GM23338 (cell line): ENCODE results near the gene AMBP. TPM values are rescaled to one million over a fixed set of nuclear protein-coding genes. Genes with fewer than 3 reads are reported as not detected.

ENCODE experiments used
- ATAC-seq: fragments of 200-7000 bp; cut with Tn5 transposase; 3 replicates; pipeline ENCODE4 v1.9.1; 2020
- DNase-seq: peaks from one replicate; pipeline ENCODE4 v3.0.0-alpha.2; 2015; ENCODE audit warnings: low spot score
- H2AFZ ChIP-seq: fragments of 200-600 bp; sonication (generic); 2 replicates; pipeline ENCODE4 v1.8.0; 2016; ENCODE audit warnings: antibody characterized with exemption, mild to moderate bottlenecking, moderate library complexity
- H3F3A ChIP-seq: fragments of 200-600 bp; sonication (generic); replicated peaks from 2 replicates; pipeline ENCODE4 v1.8.0; 2017; ENCODE audit warnings: antibody characterized with exemption, mixed run types, low read depth
- H3K27ac ChIP-seq: fragments of 200-600 bp; sonication (generic); 2 replicates; pipeline ENCODE4 v1.6.1; 2016; ENCODE audit warnings: low read depth
- H3K27me3 ChIP-seq: fragments of 200-600 bp; sonication (generic); 2 replicates; pipeline ENCODE4 v1.8.0; 2016; ENCODE audit warnings: mild to moderate bottlenecking, mixed run types, moderate library complexity; ENCODE audit not compliant: insufficient read depth
- H3K36me3 ChIP-seq: fragments of 200-600 bp; sonication (generic); 2 replicates; pipeline ENCODE4 v1.8.0; 2016; ENCODE audit warnings: mild to moderate bottlenecking; ENCODE audit not compliant: insufficient read depth
- H3K4me1 ChIP-seq: fragments of 200-600 bp; sonication (generic); 2 replicates; pipeline ENCODE4 v1.8.0; 2016; ENCODE audit warnings: mild to moderate bottlenecking, moderate library complexity; ENCODE audit not compliant: insufficient read depth
- H3K4me2 ChIP-seq: fragments of 200-600 bp; sonication (generic); 2 replicates; pipeline ENCODE4 v1.7.1; 2017; ENCODE audit warnings: mixed run types
- H3K4me3 ChIP-seq: fragments of 200-600 bp; sonication (generic); 2 replicates; pipeline ENCODE4 v1.6.1; 2016; ENCODE audit warnings: mixed run types
- H3K79me2 ChIP-seq: fragments of 200-600 bp; sonication (generic); replicated peaks from 2 replicates; pipeline ENCODE4 v1.8.0; 2017; ENCODE audit warnings: mild to moderate bottlenecking; ENCODE audit not compliant: insufficient read depth
- H3K9me2 ChIP-seq: fragments of 200-600 bp; sonication (generic); 2 replicates; pipeline ENCODE4 v1.8.0; 2017; ENCODE audit not compliant: insufficient read depth
- H4K20me1 ChIP-seq: fragments of 200-600 bp; sonication (generic); replicated peaks from 2 replicates; pipeline ENCODE4 v1.8.0; 2017; ENCODE audit warnings: mild to moderate bottlenecking; ENCODE audit not compliant: insufficient read depth
- H3K27ac Mint-ChIP-seq: 2 replicates; pipeline ENCODE4 v1.8.0; 2020; ENCODE audit warnings: inconsistent platforms, mild to moderate bottlenecking, moderate library complexity, mixed read lengths
- H3K27me3 Mint-ChIP-seq: 3 replicates; pipeline ENCODE4 v1.8.0; 2022; ENCODE audit warnings: low read depth, mild to moderate bottlenecking, moderate library complexity, mixed read lengths, inconsistent platforms; ENCODE audit not compliant: insufficient read depth, poor library complexity
- H3K36me3 Mint-ChIP-seq: 3 replicates; pipeline ENCODE4 v1.8.0; 2021; ENCODE audit warnings: low read depth, mild to moderate bottlenecking, inconsistent platforms, moderate library complexity, mixed read lengths
- H3K4me1 Mint-ChIP-seq: 3 replicates; pipeline ENCODE4 v1.8.0; 2020; ENCODE audit warnings: mild to moderate bottlenecking, inconsistent platforms, mixed read lengths
- H3K4me3 Mint-ChIP-seq: 3 replicates; pipeline ENCODE4 v1.8.0; 2021; ENCODE audit warnings: moderate library complexity, mild to moderate bottlenecking, inconsistent platforms, mixed read lengths
- H3K9me3 Mint-ChIP-seq: 3 replicates; pipeline ENCODE4 v1.8.0; 2020; ENCODE audit warnings: moderate library complexity, mild to moderate bottlenecking, inconsistent platforms, mixed read lengths
- CREB1 ChIP-seq: fragments of 250-450 bp; sonication (Bioruptor Pico); IDR thresholded peaks from 2 replicates; pipeline ENCODE4 v1.5.0; 2020; ENCODE audit warnings: low read depth, mild to moderate bottlenecking, moderate library complexity
- CTCF ChIP-seq, 2 experiments: fragments of 200-600 bp in 1 of 2; sonication (generic) in 1 of 2; conservative IDR thresholded peaks; 2 replicates each; pipeline versions ENCODE4 v1.5.1 to v1.6.1; 2016 to 2017; ENCODE audit warnings: antibody characterized with exemption in 2 of 2, low read depth in 2 of 2, mild to moderate bottlenecking in 2 of 2, moderate library complexity in 1 of 2
- ETS1 ChIP-seq: IDR thresholded peaks from 2 replicates; pipeline ENCODE4 v1.6.1; 2016; ENCODE audit warnings: antibody characterized with exemption
- EZH2 ChIP-seq: fragments of 200-600 bp; sonication (generic); IDR thresholded peaks from one replicate; pipeline ENCODE4 v1.8.0; 2017; ENCODE audit warnings: antibody characterized with exemption, mild to moderate bottlenecking, low read depth; ENCODE audit not compliant: unreplicated experiment
- EZH2phosphoT487 ChIP-seq: fragments of 200-600 bp; sonication (generic); IDR thresholded peaks from one replicate; pipeline ENCODE4 v1.8.1; 2018; ENCODE audit warnings: antibody characterized with exemption; ENCODE audit not compliant: unreplicated experiment
- JUNB ChIP-seq: IDR thresholded peaks from one replicate; pipeline ENCODE4 v1.6.1; 2016; ENCODE audit warnings: antibody characterized with exemption; ENCODE audit not compliant: unreplicated experiment
- NANOG ChIP-seq: IDR thresholded peaks from 2 replicates; pipeline ENCODE4 v1.6.1; 2016; ENCODE audit warnings: antibody characterized with exemption, borderline replicate concordance
- POLR2AphosphoS5 ChIP-seq: IDR thresholded peaks from 2 replicates; pipeline ENCODE4 v1.6.1; 2016; ENCODE audit warnings: antibody characterized with exemption, low read depth
- REST ChIP-seq: IDR thresholded peaks from one replicate; pipeline ENCODE4 v1.6.1; 2018; ENCODE audit warnings: antibody characterized with exemption; ENCODE audit not compliant: unreplicated experiment
- STAT1 ChIP-seq: IDR thresholded peaks from one replicate; pipeline ENCODE4 v1.6.1; 2016; ENCODE audit warnings: antibody characterized with exemption; ENCODE audit not compliant: unreplicated experiment
- ZNF114 ChIP-seq: fragments of 250-450 bp; sonication (Bioruptor Pico); IDR thresholded peaks from 2 replicates; pipeline ENCODE4 v1.5.0; 2020; ENCODE audit warnings: mild to moderate bottlenecking, moderate library complexity
- ZNF331 ChIP-seq: fragments of 250-450 bp; sonication (Bioruptor Pico); IDR thresholded peaks from 2 replicates; pipeline ENCODE4 v1.5.0; 2020; ENCODE audit warnings: low read depth, mild to moderate bottlenecking, moderate library complexity
- ZNF462 ChIP-seq: fragments of 250-450 bp; sonication (Bioruptor Pico); IDR thresholded peaks from 2 replicates; pipeline ENCODE4 v1.5.0; 2020; ENCODE audit warnings: mild to moderate bottlenecking, moderate library complexity
- polyA plus RNA-seq: library from polyadenylated mRNA; unstranded; fragments of >200 nt; fragmentation: Nextera tagmentation; extraction: Ambion mirVana; gene quantifications from 2 replicates; pipeline ENCODE4 v1.2.1, GENCODE V29; 2016
- total RNA-seq: library from RNA; depleted of rRNA; stranded (reverse); fragments of >200 nt; shearing (Covaris generic); gene quantifications from 2 replicates; pipeline ENCODE4 v1.2.3, GENCODE V29; 2014

Gene AMBP
- total and polyA plus RNA-seq, 2 experiments from 2014 or later = 1.3 to 2.0 TPM

- Histone ChIP-seq H3K27me3 (no peaks in the 10 kb centered on the region), H3K4me3 (no peak overlapping the region), H2AFZ (no peak overlapping the region), H4K20me1 (no peaks in the 10 kb centered on the region), H3K4me2 (no peak overlapping the region), H3K27ac (no peak overlapping the region), H3F3A (no peaks in the 10 kb centered on the region), H3K9me2 (no peaks in the 10 kb centered on the region), H3K79me2 (no peaks in the 10 kb centered on the region), H3K4me1 (no peaks in the 10 kb centered on the region), H3K36me3 (no peaks in the 10 kb centered on the region)
- no peak overlapping the region for H3K27ac Mint-ChIP-seq
- peaks cover 8% of the 10 kb centered on the region for H3K4me1 Mint-ChIP-seq
- no peak for ATAC-seq
- H3K36me3 Mint-ChIP-seq = no peaks in the 10 kb centered on the region; the same call in 2 of the 3 replicates
- H3K9me3 Mint-ChIP-seq = no peaks in the 10 kb centered on the region
- H3K27me3 Mint-ChIP-seq = peaks cover 11% of the 10 kb centered on the region
- H3K4me3 Mint-ChIP-seq = no peak overlapping the region
- TF ChIP-seq EZH2phosphoT487 (no peak), ZNF114 (CRISPR knock-in tag) (no peak), ZNF331 (CRISPR knock-in tag) (no peak), JUNB (no peak), NANOG (no peak), POLR2AphosphoS5 (no peak), CTCF (conservative IDR thresholded peaks at IDR 0.05; ENCODE audit: low read depth in 2 of 2) (no peak), ZNF462 (no peak), REST (no peak), ETS1 (no peak), CREB1 (CRISPR knock-in tag) (no peak), STAT1 (no peak), EZH2 (no peak)
- DNase-seq = no peak
Observed at GRCh38 chr9:114119242-114120191, 41.4 kb upstream of the AMBP start.
